ENCODE measurements around the gene RNF181.
"Not testable (repeated sequence)": the region's sequence is repeated elsewhere in the genome, so short reads cannot be mapped to it uniquely, and the experiment has no call there.

Gene RNF181
- 24.3 to 53.5 (median 42.8) reads per million in 17 experiments for total RNA-seq

GRCh38 chr2:85595301-85596025, at the start of gene RNF181:
Gene RNF181 (plus strand): TSS chr2:85595745. CDS start chr2:85595764, 19 bp downstream.
- peak; percentile 96 to 99 (median 98) for DNase-seq

GRCh38 chr2:85545780-85546240, 49.7 kb upstream of the RNF181 start:
- DNase-seq: peak in 1 of 4 experiments; percentile 42

GRCh38 chr2:85547089-85547858, 48.3 kb upstream of the RNF181 start:
- DNase-seq: peak in 1 of 4 experiments; percentile 32

GRCh38 chr2:85547859-85548607, 47.5 kb upstream of the RNF181 start:
- no peak for DNase-seq

- DNase-seq: no peak
Observed at GRCh38 chr2:85548608-85548900, 47.0 kb upstream of the RNF181 start.

GRCh38 chr2:85549095-85549494, 46.5 kb upstream of the RNF181 start:
- no peak for DNase-seq

- DNase-seq: no peak
Observed at GRCh38 chr2:85549826-85550225, 45.7 kb upstream of the RNF181 start.

- peak; percentile 57 to 75 (median 70) for DNase-seq
Observed at GRCh38 chr2:85550486-85550885, 45.1 kb upstream of the RNF181 start.

GRCh38 chr2:85551698-85552678, 43.6 kb upstream of the RNF181 start:
- DNase-seq: peak; percentile 83 to 89 (median 86)

- DNase-seq: no peak
Observed at GRCh38 chr2:85553184-85553583, 42.4 kb upstream of the RNF181 start.

GRCh38 chr2:85554980-85555612, 40.4 kb upstream of the RNF181 start:
- no peak for DNase-seq

GRCh38 chr2:85557130-85557529, 38.4 kb upstream of the RNF181 start:
- no peak for DNase-seq

- DNase-seq: no peak
Observed at GRCh38 chr2:85558160-85558559, 37.4 kb upstream of the RNF181 start.

GRCh38 chr2:85560403-85560726, 35.2 kb upstream of the RNF181 start:
- not testable (repeated sequence) for DNase-seq

GRCh38 chr2:85560812-85561279, 34.7 kb upstream of the RNF181 start:
- peak in 1 of 4 experiments; percentile 44 for DNase-seq

GRCh38 chr2:85561280-85562212, 34.0 kb upstream of the RNF181 start, which contains the start of gene GGCX:
Gene GGCX (minus strand): TSS chr2:85561493. CDS start chr2:85561428, 65 bp downstream.
- peak; percentile 95 to 98 (median 97) for DNase-seq

GRCh38 chr2:85564144-85564563, 31.4 kb upstream of the RNF181 start:
- peak; percentile 65 to 89 (median 80) for DNase-seq

- DNase-seq: peak in 2 of 4 experiments; percentile 40 to 48
Observed at GRCh38 chr2:85566265-85566664, 29.3 kb upstream of the RNF181 start.

GRCh38 chr2:85575739-85576138, 19.8 kb upstream of the RNF181 start:
- no peak for DNase-seq

- no peak for DNase-seq
Observed at GRCh38 chr2:85577063-85577385, 18.5 kb upstream of the RNF181 start.
